ENCODE results near the gene SLC22A15. TPM values are rescaled to one million over a fixed set of nuclear protein-coding genes. Genes with fewer than 3 reads are reported as not detected.

Gene SLC22A15
- total RNA-seq, 1 donor from 2014 or later: 9.8 TPM

- no peak overlapping the region for H3K4me3 ChIP-seq
- no peak overlapping the region for H3K27ac ChIP-seq
- TF ChIP-seq POLR2A (IDR thresholded peaks at IDR 0.05) (no peak), POLR2AphosphoS5 (IDR thresholded peaks at IDR 0.05; ENCODE audit: insufficient read depth in 1 of 2, low read depth in 1 of 2) (no peak), CTCF (IDR thresholded peaks at IDR 0.05) (no peak)
- no peaks in the 10 kb centered on the region for H3K9me3 ChIP-seq
- H3K27me3 ChIP-seq: no peaks in the 10 kb centered on the region
- DNase-seq (ENCODE audit: extremely low spot score in 2 of 2): no peak
- H3K36me3 ChIP-seq: peaks cover 0 to 5% of the 10 kb centered on the region in 2 donors
- no peaks in the 10 kb centered on the region for H3K4me1 ChIP-seq
- intact Hi-C loops (cut with DNase I): no loop called here
Measured at GRCh38 chr1:116075990-116076389, 99.7 kb downstream of the SLC22A15 start.

DNA sequence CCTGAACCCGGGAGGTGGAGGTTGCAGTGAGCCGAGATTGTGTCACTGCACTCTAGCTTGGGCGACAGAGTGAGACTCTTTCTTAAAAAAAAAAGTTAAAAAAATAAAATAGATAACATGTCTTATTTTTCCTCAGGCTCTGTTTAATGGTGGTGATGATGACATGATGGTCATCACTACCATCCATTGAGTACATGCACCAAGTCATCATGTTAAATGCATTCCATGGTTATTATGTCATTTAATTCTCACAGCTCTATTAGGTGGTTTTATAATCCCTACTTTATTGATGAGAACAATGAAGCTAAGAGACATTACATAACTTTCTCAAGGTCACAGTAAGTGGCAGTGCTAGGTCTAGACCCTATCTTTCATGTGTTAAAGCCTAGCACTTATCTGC, 100.5 kb downstream of the SLC22A15 start:
- Histone ChIP-seq H3K4me1 (no peaks in the 10 kb centered on the region), H3K36me3 (peaks cover 0 to 5% of the 10 kb centered on the region in 2 donors), H3K9me3 (no peaks in the 10 kb centered on the region), H3K4me3 (no peak overlapping the region), H3K27me3 (no peaks in the 10 kb centered on the region), H3K27ac (no peak overlapping the region)
- TF ChIP-seq POLR2AphosphoS5 (IDR thresholded peaks at IDR 0.05; ENCODE audit: insufficient read depth in 1 of 2, low read depth in 1 of 2): no peak
- TF ChIP-seq CTCF (IDR thresholded peaks at IDR 0.05): no peak
- no peak for TF ChIP-seq POLR2A (IDR thresholded peaks at IDR 0.05)
- intact Hi-C loops (cut with DNase I): no loop called here
- DNase-seq (ENCODE audit: extremely low spot score in 2 of 2): no peak

DNA sequence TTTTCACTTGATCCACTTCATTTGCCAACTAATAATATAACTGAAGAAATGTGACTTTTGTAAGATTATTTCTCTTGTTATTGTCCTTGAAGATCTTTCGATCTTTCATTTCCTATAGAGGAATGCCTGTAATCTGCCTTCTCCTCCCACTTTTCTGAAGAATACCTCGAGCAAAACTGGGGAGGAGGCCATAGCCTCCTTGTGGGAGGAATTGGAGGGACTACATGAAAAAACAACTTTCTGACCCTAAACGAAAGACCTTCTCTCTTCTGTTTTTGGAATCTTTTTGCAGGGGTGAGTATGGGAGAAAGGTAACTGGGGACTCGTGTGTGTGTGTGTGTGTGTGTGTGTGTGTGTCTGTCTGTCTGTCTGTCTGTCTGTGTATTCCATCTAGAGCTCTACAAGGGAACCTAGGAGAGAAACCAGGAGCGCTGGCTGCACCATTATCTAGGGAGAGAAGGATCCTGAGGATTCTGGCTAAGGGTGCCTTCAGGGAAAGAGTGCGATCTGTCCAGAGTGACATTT, 102.4 kb downstream of the SLC22A15 start:
- no peak for DNase-seq (ENCODE audit: extremely low spot score in 2 of 2)
- intact Hi-C loops (cut with DNase I): no loop called here
- H3K4me3 ChIP-seq: no peak overlapping the region
- H3K36me3 ChIP-seq: peaks cover 0 to 5% of the 10 kb centered on the region in 2 donors
- no peaks in the 10 kb centered on the region for H3K4me1 ChIP-seq
- no peak overlapping the region for H3K27ac ChIP-seq
- no peaks in the 10 kb centered on the region for H3K9me3 ChIP-seq
- H3K27me3 ChIP-seq: no peaks in the 10 kb centered on the region
- TF ChIP-seq POLR2AphosphoS5 (IDR thresholded peaks at IDR 0.05; ENCODE audit: insufficient read depth in 1 of 2, low read depth in 1 of 2) (no peak), POLR2A (IDR thresholded peaks at IDR 0.05) (no peak), CTCF (IDR thresholded peaks at IDR 0.05) (no peak)

DNA sequence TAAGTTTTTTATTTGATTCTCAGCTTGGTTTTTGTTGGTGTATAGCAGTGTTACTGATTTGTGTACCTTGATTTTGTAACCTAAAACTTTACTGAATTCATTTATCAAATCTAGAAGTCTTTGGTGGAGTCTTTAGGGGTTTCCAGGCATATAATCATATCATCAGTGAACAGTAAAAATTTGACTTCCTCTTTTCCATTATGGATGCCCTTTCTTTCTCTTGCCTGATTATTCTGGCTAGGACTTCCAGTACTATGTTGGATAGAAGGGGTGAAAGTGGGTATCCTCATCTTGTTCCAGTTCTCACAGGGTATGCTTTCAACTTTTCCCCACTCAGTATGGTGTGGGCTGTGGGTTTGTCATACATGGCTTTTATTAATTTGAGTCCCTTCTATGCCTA, 111.3 kb downstream of the SLC22A15 start:
- TF ChIP-seq POLR2A (IDR thresholded peaks at IDR 0.05) (no peak), POLR2AphosphoS5 (IDR thresholded peaks at IDR 0.05; ENCODE audit: insufficient read depth in 1 of 2, low read depth in 1 of 2) (no peak), CTCF (IDR thresholded peaks at IDR 0.05) (no peak)
- DNase-seq (ENCODE audit: extremely low spot score in 2 of 2): no peak
- Histone ChIP-seq H3K4me1 (no peaks in the 10 kb centered on the region), H3K4me3 (no peak overlapping the region), H3K27ac (no peak overlapping the region), H3K9me3 (no peaks in the 10 kb centered on the region), H3K36me3 (no peaks in the 10 kb centered on the region), H3K27me3 (no peaks in the 10 kb centered on the region)
- intact Hi-C loops (cut with DNase I): no loop called here

DNA sequence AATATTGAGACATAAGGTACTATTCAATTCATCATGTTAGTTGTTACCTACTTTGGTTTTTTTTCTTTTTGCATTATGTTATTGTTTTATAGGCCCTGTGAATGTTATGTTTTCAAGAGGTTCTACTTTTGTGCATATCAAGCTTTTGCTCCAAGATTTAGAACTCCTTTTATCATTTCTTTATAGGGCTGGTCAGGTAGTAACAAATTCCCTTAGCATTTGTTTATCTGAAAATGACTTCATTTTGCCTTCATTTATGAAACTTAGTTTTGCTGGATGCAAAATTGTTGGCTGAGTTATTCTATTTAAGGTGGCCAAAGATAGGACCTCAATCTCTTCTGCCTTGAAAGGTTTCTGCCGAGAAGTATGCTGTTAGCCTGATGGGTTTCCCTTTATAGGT, 113.6 kb downstream of the SLC22A15 start:
- intact Hi-C loops (cut with DNase I): no loop called here
- H3K4me1 ChIP-seq: no peaks in the 10 kb centered on the region
- no peak overlapping the region for H3K27ac ChIP-seq
- no peaks in the 10 kb centered on the region for H3K36me3 ChIP-seq
- no peak overlapping the region for H3K4me3 ChIP-seq
- TF ChIP-seq POLR2A (IDR thresholded peaks at IDR 0.05): no peak
- TF ChIP-seq CTCF (IDR thresholded peaks at IDR 0.05): no peak
- no peak for TF ChIP-seq POLR2AphosphoS5 (IDR thresholded peaks at IDR 0.05; ENCODE audit: insufficient read depth in 1 of 2, low read depth in 1 of 2)
- DNase-seq (ENCODE audit: extremely low spot score in 2 of 2): no peak
- no peaks in the 10 kb centered on the region for H3K9me3 ChIP-seq
- H3K27me3 ChIP-seq: no peaks in the 10 kb centered on the region
